Keratinocyte (primary cell): ENCODE results near the gene ALK. TPM values are rescaled to one million over a fixed set of nuclear protein-coding genes. Genes with fewer than 3 reads are reported as not detected.

Experiments
- DNase-seq: peaks from one replicate; pipeline ENCODE4 v3.0.0-alpha.2; 2011; ENCODE audit warnings: low read depth, missing footprints, low spot score
- FAIRE-seq: peaks from 2 replicates; lab custom pipeline; 2011; peaks lifted over from hg19 to GRCh38; lab: Jason Lieb, UNC
- H2AFZ ChIP-seq: 2 replicates; pipeline ENCODE4 v1.6.0; 2012; ENCODE audit warnings: low read length, control low read depth, inconsistent platforms; ENCODE audit not compliant: control insufficient read depth
- H3K27ac ChIP-seq: 2 replicates; pipeline ENCODE4 v1.5.1; 2011; ENCODE audit warnings: low read length; ENCODE audit not compliant: control insufficient read depth, insufficient read depth
- H3K27me3 ChIP-seq: 3 replicates; pipeline ENCODE4 v1.6.0; 2011; ENCODE audit warnings: low read length; ENCODE audit not compliant: control insufficient read depth, insufficient read depth; ENCODE audit errors: extremely low read depth
- H3K36me3 ChIP-seq, 2 experiments: 2 replicates in 1 of 2; 3 replicates in 1 of 2; pipeline ENCODE4 v1.5.1; 2011; ENCODE audit warnings: low read length in 2 of 2, mild to moderate bottlenecking in 1 of 2; ENCODE audit not compliant: control insufficient read depth in 2 of 2, insufficient read depth in 2 of 2; ENCODE audit errors: extremely low read depth in 1 of 2
- H3K4me1 ChIP-seq: 3 replicates; pipeline ENCODE4 v1.5.1; 2011; ENCODE audit warnings: low read length; ENCODE audit not compliant: control insufficient read depth, insufficient read depth; ENCODE audit errors: extremely low read depth
- H3K4me2 ChIP-seq: 3 replicates; pipeline ENCODE4 v1.6.0; 2011; ENCODE audit warnings: low read depth, low read length; ENCODE audit not compliant: control insufficient read depth, insufficient read depth; ENCODE audit errors: extremely low read depth
- H3K4me3 ChIP-seq, 3 experiments: fragments of 200-600 bp in 1 of 3; sonication (generic) in 1 of 3; 2 replicates in 2 of 3; 3 replicates in 1 of 3; pipeline ENCODE4 v1.5.1; 2011 to 2016; ENCODE audit warnings: low read length in 3 of 3, mild to moderate bottlenecking in 3 of 3, control low read depth in 2 of 3, inconsistent platforms in 1 of 3, low read depth in 1 of 3, mixed read lengths in 1 of 3, mixed run types in 1 of 3, moderate library complexity in 1 of 3; ENCODE audit not compliant: control insufficient read depth in 2 of 3, insufficient read depth in 2 of 3; ENCODE audit errors: extremely low read depth in 1 of 3
- H3K79me2 ChIP-seq: 2 replicates; pipeline ENCODE4 v1.6.0; 2012; ENCODE audit warnings: low read length; ENCODE audit not compliant: control insufficient read depth, insufficient read depth
- H3K9ac ChIP-seq: 3 replicates; pipeline ENCODE4 v1.6.0; 2011; ENCODE audit warnings: low read length; ENCODE audit not compliant: control insufficient read depth, insufficient read depth; ENCODE audit errors: extremely low read depth
- H3K9me1 ChIP-seq: 3 replicates; pipeline ENCODE4 v1.6.0; 2011; ENCODE audit warnings: low read length; ENCODE audit not compliant: control insufficient read depth, insufficient read depth; ENCODE audit errors: extremely low read depth
- H3K9me3 ChIP-seq: 2 replicates; pipeline ENCODE4 v1.5.1; 2012; ENCODE audit warnings: low read depth, low read length; ENCODE audit not compliant: control insufficient read depth
- H4K20me1 ChIP-seq: 3 replicates; pipeline ENCODE4 v1.6.0; 2011; ENCODE audit warnings: low read length; ENCODE audit not compliant: control insufficient read depth, insufficient read depth; ENCODE audit errors: extremely low read depth
- CTCF ChIP-seq, 3 experiments: IDR thresholded peaks in 1 of 3; conservative IDR thresholded peaks in 1 of 3; optimal IDR thresholded peaks in 1 of 3; 2 replicates in 2 of 3; 3 replicates in 1 of 3; pipeline versions ENCODE3 to v1.5.1; 2011; ENCODE audit warnings: low read length in 3 of 3, mild to moderate bottlenecking in 3 of 3, moderate library complexity in 2 of 3, control low read depth in 1 of 3, inconsistent platforms in 1 of 3; ENCODE audit not compliant: insufficient read depth in 2 of 3; ENCODE audit errors: extremely low read depth in 1 of 3
- EZH2 ChIP-seq: IDR thresholded peaks from one replicate; pipeline ENCODE4 v1.6.1; 2012; ENCODE audit warnings: inconsistent platforms, mild to moderate bottlenecking, low read length, moderate library complexity
- dilution Hi-C: fragments of 300-500 bp; cut with MboI; formaldehyde crosslinking; loops from one replicate; pipeline ENCODE4 v1.7.0; 2020; ENCODE audit warnings: low sequenced_read_pairs; ENCODE audit not compliant: extremely low pct_ligation_motif_present
- polyA plus RNA-seq, 5 experiments: library from polyadenylated mRNA; depleted of rRNA in 3 of 5; stranded (reverse) in 3 of 5; stranded (forward) in 1 of 5; unstranded in 1 of 5; fragments of >200 nt; gene quantifications; 1 replicate in 1 of 5; 2 replicates in 3 of 5; 3 replicates in 1 of 5; pipeline versions ENCODE4 v1.2.1 to v1.2.3, GENCODE V29; 2011 to 2012; ENCODE audit warnings: missing spikeins in 2 of 5, low read depth in 1 of 5, low replicate concordance in 1 of 5

ALK gene
- polyA plus RNA-seq, 1 donor (not counting 4 experiments of a cell fraction or from before 2014, with no cell fraction given), result not detected

- no peak overlapping the region for H3K4me3 ChIP-seq
- no peaks in the 10 kb centered on the region for H3K36me3 ChIP-seq
- no peaks in the 10 kb centered on the region for H3K27me3 ChIP-seq
- no peaks in the 10 kb centered on the region for H3K79me2 ChIP-seq
- no peaks in the 10 kb centered on the region for H4K20me1 ChIP-seq
- H3K27ac ChIP-seq, result no peak overlapping the region
- no peaks in the 10 kb centered on the region for H3K4me1 ChIP-seq
- DNase-seq (no peak), FAIRE-seq (no peak)
- TF ChIP-seq EZH2 (no peak), CTCF (optimal IDR thresholded peaks at IDR 0.05 in 1 of 3, IDR thresholded peaks at IDR 0.05 in 1 of 3, conservative IDR thresholded peaks at IDR 0.05 in 1 of 3; ENCODE audit: extremely low read depth in 1 of 3, insufficient read depth in 2 of 3, low read length in 3 of 3) (no peak)
- H2AFZ ChIP-seq, result no peak overlapping the region
- dilution Hi-C loops, result no loop called here
- H3K9me1 ChIP-seq, result no peaks in the 10 kb centered on the region
- no peaks in the 10 kb centered on the region for H3K9me3 ChIP-seq
- H3K4me2 ChIP-seq, result no peak overlapping the region
- H3K9ac ChIP-seq, result no peak overlapping the region
These were observed 435.8 kb downstream of the ALK start for GRCh38 chr2:29485631-29486030.

GRCh38 chr2:29485117-29485516, 436.3 kb downstream of the ALK start:
- no peaks in the 10 kb centered on the region for H3K79me2 ChIP-seq
- no peaks in the 10 kb centered on the region for H3K9me1 ChIP-seq
- H3K4me3 ChIP-seq, result no peak overlapping the region
- H3K9ac ChIP-seq, result no peak overlapping the region
- dilution Hi-C loops, result no loop called here
- H3K27me3 ChIP-seq, result no peaks in the 10 kb centered on the region
- H2AFZ ChIP-seq, result no peak overlapping the region
- no peaks in the 10 kb centered on the region for H3K4me1 ChIP-seq
- no peak overlapping the region for H3K27ac ChIP-seq
- no peaks in the 10 kb centered on the region for H4K20me1 ChIP-seq
- H3K9me3 ChIP-seq, result no peaks in the 10 kb centered on the region
- TF ChIP-seq CTCF (optimal IDR thresholded peaks at IDR 0.05 in 1 of 3, IDR thresholded peaks at IDR 0.05 in 1 of 3, conservative IDR thresholded peaks at IDR 0.05 in 1 of 3; ENCODE audit: extremely low read depth in 1 of 3, insufficient read depth in 2 of 3, low read length in 3 of 3) (no peak), EZH2 (no peak)
- H3K4me2 ChIP-seq, result no peak overlapping the region
- DNase-seq (no peak), FAIRE-seq (no peak)
- H3K36me3 ChIP-seq, result no peaks in the 10 kb centered on the region
